GM10266 (cell line): ENCODE results near the gene PCGF5.

Experiments used
- DNase-seq: peaks from one replicate; pipeline ENCODE4 v3.0.0; 2012; ENCODE audit errors: extremely low spot score
- CTCF ChIP-seq: IDR thresholded peaks from 2 replicates; pipeline ENCODE4 v1.5.1; 2012; ENCODE audit warnings: mild to moderate bottlenecking, low read depth; ENCODE audit not compliant: control insufficient read depth, insufficient read depth; ENCODE audit errors: missing control alignments

Gene PCGF5

GRCh38 chr10:91190876-91191583 is 29.4 kb upstream of the PCGF5 start:
- DNase-seq, result no peak
- no peak for TF ChIP-seq CTCF

GRCh38 chr10:91191584-91191919 is 28.9 kb upstream of the PCGF5 start:
- DNase-seq, result no peak
- TF ChIP-seq CTCF, result no peak

GRCh38 chr10:91194497-91195179 is 25.8 kb upstream of the PCGF5 start:
- DNase-seq, result no peak
- TF ChIP-seq CTCF, result no peak

GRCh38 chr10:91196268-91197048 is 24.0 kb upstream of the PCGF5 start:
- DNase-seq, result no peak

GRCh38 chr10:91197127-91197526 is 23.3 kb upstream of the PCGF5 start:
- TF ChIP-seq CTCF, result no peak
- DNase-seq, result no peak

More at GRCh38 chr10:91196268-91197048, 24.0 kb upstream of the PCGF5 start:
- TF ChIP-seq CTCF, result no peak

- peak; percentile 58 for DNase-seq
- TF ChIP-seq CTCF, result no peak
Observed at GRCh38 chr10:91198781-91199180, 21.7 kb upstream of the PCGF5 start.
